ENCODE measurements around the gene F12.

The F12 gene

DNA sequence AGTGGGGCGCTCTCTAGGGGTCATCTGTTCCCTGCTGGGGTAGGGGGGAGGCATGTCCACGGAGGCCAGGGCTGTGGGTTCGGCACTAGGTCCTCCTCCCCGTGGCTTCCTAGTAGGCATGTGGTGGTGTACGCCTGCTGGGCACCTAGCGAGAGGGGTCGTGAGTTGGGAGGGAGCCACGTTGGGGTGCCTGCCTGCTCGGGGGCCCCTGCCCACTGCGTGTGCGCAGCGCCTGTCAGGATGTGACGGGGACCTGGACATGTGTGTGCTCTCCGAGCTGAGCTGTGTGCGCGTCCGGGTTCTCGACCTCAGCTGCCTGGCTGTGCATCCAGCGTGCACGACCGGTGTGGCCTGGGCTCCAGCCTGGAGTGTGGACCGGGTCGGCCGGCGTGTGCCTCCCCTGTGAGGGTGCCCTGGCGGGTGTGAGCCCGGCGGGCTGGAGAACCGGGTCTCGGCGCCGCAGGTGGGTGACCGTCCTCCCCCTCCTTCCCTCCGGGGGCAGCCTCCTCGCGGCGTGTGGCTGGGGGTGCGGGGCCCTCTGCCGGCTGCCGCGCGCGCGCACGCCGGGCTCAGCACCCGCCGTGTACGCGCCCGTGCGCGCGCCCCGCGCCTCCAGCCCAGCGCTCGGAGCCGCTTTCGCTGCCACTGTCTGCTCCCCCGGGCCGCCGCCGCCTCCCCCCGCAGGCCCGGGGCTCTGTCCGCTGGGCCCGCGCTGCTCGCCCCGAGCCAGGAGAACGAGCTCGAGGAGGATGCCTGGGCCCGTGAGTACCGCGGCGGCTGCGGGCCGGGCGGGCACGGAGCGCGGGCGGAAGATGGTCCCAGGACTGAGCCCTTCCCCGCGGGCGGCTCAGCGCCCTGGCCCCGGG lies 37.1 kb upstream of the F12 start, which contains the start of gene PRR7:
Gene PRR7, plus strand, starts transcription at position 615 of the 866 bp plus-strand sequence. CDS start 8,254 bp downstream, outside the sequence.
- DNase-seq = peak; percentile 44

GRCh38 chr5:177445917-177446199 lies 36.5 kb upstream of the F12 start:
- peak; percentile 8 for DNase-seq

DNA sequence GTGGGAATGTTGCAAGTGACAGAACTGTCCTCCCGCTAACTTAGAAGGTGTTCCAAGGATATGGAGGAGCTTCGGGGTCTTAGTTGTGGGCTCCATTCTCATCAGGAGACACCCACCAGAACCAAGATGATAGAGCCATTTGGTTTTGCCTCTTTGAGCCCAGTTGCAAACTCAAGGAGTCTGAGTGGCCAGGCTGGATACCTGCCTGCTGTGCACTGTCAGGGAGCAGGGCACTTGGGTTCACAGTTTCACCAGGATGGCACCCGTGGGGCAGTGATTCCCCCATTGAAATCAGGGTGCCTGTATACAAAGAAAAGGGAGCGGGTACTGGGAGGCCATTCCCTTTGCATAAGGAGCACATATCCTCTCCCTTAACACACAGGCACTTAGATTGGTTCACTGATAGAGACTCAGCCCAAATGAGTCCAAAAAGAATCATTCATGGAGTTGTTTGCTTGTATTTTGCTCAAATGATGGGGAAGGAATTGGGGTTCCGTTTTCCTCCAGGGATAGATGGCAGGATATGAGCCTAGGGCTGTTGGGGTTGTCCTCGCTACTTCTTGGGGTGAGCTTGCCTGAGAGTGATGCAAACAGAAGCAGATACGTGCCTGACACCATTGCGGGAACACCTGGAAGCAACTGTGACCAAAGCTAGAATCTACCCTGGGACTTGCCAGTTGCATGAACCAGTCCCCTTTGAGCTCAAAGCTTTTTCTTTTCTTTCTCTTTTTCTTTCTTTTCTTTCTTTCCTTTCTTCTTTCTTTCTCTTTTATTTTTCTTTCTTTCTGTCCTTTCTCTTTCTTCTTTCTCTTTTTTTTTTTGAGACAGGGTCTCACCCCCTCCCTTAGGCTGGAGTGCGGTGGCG lies 35.9 kb upstream of the F12 start:
- DNase-seq = no peak

GRCh38 chr5:177444106-177445051 lies 35.0 kb upstream of the F12 start:
- DNase-seq = no peak

- DNase-seq = no peak
Observed at GRCh38 chr5:177443144-177443983, 34.0 kb upstream of the F12 start.

DNA sequence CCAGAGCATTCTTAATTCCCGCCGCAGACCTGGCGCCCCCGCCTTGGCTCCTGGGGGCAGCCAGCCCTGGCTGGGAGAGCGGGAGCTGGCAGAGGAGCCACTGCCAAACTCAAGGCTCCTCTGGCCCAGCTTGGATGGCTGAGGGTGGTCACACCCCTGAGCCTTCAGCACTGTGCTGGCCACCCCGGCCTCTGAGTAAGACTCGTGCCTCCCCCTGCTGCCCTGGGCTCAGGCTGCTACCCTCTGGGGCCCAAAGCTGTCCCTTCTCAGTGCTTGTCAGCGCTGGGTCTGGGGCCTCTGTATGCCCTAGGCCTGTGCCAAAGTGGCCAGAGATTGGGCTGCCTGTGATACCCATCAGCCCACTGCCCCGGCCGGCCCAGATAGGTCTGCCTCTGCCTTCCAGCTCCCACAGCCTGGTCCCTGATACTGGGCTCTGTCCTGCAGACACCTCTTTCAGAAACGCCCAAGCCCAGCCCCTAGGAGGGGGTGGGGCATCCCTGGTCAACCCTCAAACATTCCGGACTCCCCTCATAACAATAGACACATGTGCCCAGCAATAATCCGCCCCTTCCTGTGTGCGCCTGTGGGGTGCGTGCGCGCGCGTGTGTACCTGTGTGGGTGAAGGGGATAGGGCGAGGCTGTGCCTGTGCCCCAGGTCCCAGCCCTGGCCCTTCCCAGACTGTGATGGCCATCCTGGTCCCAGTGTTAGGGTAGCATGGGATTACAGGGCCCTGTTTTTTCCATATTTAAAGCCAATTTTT lies 32.9 kb upstream of the F12 start:
- DNase-seq = no peak

GRCh38 chr5:177440990-177441780 lies 31.8 kb upstream of the F12 start:
- DNase-seq = no peak

GRCh38 chr5:177440211-177440989 lies 31.0 kb upstream of the F12 start:
- DNase-seq = no peak

DNA sequence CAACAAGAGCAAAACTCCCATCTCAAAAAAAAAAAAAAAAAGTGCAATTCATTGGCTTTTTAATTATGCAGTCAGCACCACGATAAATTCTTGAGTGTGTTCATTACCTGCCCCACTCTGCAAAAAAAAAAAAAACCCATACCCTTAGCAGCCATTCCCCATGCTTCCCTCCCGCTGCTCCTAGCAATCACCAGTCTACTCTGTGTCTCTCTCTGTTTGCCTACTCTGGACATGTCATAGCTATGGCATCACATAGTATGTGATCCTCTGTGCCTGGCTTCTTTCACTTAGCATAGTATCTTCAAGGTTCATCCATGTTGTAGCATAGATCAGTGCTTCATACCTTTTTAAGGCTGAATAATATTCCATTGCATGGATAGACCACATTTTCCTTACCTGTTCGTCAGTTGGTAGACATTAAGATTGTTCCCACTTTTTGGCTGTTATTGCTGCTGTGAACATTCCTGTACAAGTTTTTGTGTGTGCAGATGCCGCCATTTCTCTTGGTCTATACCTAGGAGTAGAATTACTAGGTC lies 30.2 kb upstream of the F12 start:
- no peak for DNase-seq

DNA sequence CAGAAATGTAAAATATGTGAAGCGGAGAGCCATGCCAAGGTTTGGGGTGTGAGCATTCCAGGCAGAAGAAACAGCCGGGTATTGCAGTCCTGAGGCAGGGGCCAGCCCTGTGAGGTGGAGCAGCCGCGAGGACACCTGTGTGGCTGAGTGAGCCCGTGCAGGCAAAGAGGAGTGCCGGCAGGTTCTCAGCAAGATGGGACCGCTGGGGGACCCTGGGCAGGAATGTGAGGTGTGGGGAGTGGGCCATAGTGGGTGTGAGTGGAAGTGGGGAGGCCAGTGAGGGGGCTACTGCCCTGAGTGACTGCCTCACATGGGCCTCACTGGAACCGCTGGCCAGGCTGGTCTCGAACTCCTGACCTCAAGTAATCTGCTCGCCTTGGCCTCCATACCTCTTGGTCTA lies 29.1 kb upstream of the F12 start:
- no peak for DNase-seq

DNA sequence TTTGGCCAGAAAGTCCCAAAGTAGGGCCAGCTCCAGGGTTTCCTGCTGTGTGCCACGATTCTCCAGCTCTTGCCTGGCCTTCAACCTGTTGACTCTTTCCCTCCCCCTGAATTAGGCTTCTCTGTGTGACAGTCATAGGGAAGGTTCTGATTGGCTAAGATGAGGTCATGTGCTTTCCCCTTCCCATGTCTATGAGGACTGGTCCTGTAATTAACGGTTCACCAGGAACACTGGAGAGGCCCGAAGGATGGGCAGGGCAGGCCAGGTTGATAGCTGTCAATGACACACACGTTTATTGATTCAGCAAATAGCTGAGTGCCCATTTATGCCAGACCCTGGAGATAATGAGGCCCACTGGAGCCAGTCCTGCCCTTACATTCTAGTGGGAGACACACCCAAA lies 28.3 kb upstream of the F12 start:
- no peak for DNase-seq

DNA sequence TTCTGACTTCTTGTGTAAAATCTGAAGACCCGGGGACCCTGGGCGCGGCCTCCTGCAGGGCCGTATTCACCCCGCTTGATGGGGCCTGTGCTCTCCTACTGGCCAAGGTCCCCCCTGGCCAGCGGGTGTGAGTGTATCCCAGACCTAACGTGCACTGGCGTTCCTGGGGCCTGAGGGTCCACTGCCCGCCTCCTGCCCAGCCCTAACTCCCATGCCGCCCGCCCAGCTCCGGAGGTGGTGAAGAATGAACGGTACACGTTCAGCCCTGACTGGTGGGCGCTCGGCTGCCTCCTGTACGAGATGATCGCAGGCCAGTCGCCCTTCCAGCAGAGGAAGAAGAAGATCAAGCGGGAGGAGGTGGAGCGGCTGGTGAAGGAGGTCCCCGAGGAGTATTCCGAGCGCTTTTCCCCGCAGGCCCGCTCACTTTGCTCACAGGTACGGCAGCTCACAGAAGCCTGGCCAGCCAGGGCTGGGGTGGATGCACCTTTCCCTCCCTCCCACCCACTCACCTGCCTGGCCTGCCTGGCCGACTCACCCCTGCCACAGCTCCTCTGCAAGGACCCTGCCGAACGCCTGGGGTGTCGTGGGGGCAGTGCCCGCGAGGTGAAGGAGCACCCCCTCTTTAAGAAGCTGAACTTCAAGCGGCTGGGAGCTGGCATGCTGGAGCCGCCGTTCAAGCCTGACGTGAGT lies 26.6 kb upstream of the F12 start:
- no peak for DNase-seq

DNA sequence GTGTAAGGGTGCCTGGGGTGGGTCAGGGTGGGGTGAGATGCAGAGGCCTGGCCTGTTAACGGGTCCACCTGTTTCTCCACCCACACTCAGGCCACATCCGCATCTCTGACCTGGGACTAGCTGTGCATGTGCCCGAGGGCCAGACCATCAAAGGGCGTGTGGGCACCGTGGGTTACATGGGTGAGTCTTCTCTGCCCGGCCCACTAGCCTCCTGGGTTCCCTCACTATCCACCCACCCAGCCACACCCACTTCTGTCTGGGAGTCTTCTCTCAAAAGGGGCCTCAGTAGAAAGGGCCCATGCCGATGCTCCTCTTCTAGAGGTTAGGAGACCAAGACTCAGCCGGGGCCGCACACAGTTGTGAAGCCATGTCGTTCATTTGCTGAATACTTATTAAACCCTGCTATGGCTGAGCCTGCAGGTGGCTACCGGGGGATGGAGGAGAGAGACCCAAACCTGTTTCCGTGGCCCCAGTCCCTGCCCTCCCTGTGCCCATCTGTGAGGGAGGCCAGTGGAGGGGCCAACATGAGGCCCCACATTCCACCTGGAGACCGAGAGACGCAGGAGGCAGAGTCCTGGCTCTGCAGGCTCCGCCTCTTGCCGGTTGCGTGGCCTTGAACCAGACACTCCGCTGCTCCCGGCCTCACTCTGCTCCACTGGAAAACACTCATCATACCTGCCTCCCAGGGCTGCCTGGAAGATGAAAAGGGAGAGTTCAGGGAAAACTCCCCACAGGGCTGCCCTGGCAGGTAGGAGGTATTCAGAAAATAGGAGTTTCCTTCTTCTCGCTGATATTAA lies 25.8 kb upstream of the F12 start:
- no peak for DNase-seq

GRCh38 chr5:177434437-177434836 lies 25.1 kb upstream of the F12 start:
- no peak for DNase-seq

DNA sequence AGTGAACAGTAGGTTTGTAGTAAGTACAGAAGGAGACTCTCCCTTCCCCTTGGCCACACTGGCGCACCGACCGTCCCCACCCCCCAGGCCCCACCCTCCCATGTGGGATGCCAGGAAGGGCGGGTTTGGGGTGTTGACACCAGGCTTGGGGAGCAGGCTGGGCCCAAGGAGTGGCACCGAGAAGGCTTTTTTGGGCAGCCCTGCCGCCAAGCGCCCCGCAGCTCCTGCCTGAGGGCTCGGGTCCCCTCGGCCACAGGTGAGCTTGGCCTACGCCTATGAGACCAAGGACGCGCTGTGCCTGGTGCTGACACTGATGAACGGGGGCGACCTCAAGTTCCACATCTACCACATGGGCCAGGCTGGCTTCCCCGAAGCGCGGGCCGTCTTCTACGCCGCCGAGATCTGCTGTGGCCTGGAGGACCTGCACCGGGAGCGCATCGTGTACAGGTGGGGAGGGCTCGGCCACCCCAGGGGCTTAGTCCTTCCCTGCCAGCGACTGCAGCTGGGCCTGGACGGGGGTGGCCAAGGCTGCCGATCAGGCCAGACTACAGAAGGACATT lies 24.4 kb upstream of the F12 start:
- no peak for DNase-seq

DNA sequence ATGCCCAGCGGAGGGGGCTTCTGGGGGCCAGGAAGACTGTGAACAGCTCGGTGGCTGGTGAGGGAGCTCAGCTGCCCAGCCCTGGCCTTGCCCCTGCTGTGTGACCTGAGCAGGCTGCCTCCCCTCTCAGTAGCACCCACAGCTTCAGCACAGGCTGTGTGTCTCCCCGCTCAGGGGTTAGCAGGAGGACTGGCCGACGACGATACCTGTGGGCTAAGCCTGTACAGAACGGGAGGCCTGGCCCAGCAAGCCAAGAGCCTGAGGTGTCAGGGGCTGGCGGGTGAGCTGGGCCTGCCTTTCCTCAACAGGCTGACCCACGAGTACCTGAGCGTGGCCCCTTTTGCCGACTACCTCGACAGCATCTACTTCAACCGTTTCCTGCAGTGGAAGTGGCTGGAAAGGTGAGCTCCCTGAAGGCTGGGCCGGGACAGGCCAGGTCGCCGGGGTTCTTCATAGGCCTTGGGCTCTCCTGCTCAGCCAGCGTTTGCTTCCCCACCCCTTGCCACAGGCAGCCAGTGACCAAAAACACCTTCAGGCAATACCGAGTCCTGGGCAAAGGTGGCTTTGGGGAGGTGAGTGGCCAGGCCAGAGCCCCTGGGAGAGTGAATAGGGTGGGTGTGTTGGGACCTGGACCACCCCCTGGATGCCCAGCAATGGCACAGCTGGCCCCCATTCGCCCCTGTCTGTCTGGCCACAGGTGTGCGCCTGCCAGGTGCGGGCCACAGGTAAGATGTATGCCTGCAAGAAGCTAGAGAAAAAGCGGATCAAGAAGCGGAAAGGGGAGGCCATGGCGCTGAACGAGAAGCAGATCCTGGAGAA lies 23.7 kb upstream of the F12 start:
- DNase-seq = no peak

All from NCI-H2171 treated with DMSO at 0.1 percent for 48 hours (cell line).